GM12891 (cell line): ENCODE measurements around the gene CPNE1.

Experiments
- POLR2AphosphoS5 ChIP-seq: IDR thresholded peaks from 2 replicates; pipeline ENCODE4 v1.6.1; 2011; ENCODE audit warnings: low read depth, low read length, control low read depth
- POU2F2 ChIP-seq: IDR thresholded peaks from 2 replicates; pipeline ENCODE4 v1.6.1; 2011; ENCODE audit warnings: low read depth, mild to moderate bottlenecking, control low read depth, low read length, moderate library complexity

GRCh38 chr20:35600993-35601973 lies 63.4 kb downstream of the CPNE1 start:
- TF ChIP-seq POLR2AphosphoS5: no peak
- no peak for TF ChIP-seq POU2F2
